NCI-H187 treated with DMSO at 0.1 percent for 48 hours (cell line): ENCODE measurements around the gene BNC2.
"Not testable (repeated sequence)": the region's sequence is repeated elsewhere in the genome, so short reads cannot be mapped to it uniquely, and the experiment has no call there.

Experiments used
- DNase-seq: peaks from one replicate; lab custom pipeline; 2025; lab: John Stamatoyannopoulos, UW

The BNC2 gene, protein sequence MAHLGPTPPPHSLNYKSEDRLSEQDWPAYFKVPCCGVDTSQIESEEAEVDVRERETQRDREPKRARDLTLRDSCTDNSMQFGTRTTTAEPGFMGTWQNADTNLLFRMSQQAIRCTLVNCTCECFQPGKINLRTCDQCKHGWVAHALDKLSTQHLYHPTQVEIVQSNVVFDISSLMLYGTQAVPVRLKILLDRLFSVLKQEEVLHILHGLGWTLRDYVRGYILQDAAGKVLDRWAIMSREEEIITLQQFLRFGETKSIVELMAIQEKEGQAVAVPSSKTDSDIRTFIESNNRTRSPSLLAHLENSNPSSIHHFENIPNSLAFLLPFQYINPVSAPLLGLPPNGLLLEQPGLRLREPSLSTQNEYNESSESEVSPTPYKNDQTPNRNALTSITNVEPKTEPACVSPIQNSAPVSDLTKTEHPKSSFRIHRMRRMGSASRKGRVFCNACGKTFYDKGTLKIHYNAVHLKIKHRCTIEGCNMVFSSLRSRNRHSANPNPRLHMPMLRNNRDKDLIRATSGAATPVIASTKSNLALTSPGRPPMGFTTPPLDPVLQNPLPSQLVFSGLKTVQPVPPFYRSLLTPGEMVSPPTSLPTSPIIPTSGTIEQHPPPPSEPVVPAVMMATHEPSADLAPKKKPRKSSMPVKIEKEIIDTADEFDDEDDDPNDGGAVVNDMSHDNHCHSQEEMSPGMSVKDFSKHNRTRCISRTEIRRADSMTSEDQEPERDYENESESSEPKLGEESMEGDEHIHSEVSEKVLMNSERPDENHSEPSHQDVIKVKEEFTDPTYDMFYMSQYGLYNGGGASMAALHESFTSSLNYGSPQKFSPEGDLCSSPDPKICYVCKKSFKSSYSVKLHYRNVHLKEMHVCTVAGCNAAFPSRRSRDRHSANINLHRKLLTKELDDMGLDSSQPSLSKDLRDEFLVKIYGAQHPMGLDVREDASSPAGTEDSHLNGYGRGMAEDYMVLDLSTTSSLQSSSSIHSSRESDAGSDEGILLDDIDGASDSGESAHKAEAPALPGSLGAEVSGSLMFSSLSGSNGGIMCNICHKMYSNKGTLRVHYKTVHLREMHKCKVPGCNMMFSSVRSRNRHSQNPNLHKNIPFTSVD

GRCh38 chr9:16870596-16871335, at the start of gene BNC2:
Gene BNC2, minus strand, starts transcription at chr9:16870670. Its CDS starts 22 bp downstream, at chr9:16870648.
- no peak for DNase-seq

GRCh38 chr9:16918920-16919319, 48.5 kb upstream of the BNC2 start:
- no peak for DNase-seq

- DNase-seq: no peak
Measured at GRCh38 chr9:16915126-16915831, 44.8 kb upstream of the BNC2 start.

DNA sequence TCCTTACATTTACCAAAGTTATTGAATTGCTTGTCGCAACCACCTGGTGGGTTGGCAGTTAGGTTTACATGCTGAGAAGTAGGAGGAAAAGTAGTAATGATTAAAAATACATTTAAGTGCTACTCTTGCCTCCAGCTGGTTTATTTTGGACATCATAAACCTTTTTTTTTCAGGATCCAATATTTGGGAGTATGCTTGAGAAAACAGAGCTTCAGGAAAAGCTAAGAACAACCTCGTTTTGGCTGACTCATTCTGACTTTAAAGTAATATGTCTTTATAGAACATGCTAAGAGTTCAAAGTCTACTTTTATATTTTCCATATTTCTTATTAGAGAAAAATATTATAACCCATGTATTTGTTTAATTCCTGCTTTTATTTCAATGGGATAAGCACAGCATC, 41.7 kb upstream of the BNC2 start:
- DNase-seq: no peak

DNA sequence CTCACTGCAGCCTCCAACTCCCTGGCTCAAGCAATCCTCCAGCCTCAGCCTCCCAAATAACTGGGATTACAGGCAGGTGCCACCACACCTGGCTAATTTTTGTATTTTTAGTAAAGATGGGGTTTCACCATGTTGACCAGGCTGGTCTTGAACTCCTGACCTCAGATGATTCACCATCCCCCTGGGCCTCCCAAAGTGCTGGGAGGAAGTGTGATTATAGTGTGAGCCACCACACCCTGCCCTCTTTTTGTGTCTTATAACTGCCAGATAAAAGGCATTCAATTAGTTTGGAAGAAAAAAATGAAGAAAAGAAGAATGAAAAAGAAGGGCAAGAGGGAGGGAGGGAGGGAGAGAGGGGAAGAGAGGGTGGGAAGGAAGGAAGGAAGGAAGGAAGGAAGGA, 37.7 kb upstream of the BNC2 start:
- DNase-seq: not testable (repeated sequence)

DNA sequence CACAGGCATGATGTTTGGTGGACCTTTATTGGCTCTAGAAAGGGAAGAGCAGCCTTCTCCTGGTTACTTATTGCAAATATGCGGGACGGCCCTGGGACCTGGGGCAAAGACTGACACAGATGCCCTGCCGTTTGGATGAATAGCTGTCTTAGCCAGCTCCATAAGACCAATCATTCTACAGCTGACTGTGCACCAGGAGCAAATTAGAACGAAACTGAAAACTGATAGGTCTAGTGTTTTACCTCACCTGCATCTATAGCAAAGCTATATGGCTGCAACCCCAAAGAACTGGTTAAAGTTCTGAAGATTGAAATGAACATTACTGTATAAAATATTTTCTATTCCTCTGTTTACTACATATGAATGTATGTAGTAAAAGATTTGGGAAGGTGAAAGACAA, 34.2 kb upstream of the BNC2 start:
- no peak for DNase-seq

DNA sequence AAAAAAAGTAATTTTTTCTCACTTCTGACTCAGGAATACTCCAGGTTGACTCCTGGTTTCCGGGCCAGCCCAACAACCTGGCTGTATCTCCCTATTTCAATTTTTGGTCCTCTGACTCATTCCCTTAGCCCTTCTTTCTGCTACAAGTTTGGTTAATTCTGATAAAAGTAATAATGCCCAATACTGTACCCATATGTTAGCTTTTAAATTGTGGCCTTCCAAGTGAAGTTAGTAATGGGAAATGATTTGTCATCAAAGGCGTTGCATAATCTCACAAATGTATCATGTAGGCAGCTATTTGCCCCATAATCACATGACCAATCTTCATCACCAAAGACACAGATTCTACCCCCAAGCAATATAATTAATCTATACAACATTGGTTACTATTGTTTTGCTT, 31.1 kb upstream of the BNC2 start:
- no peak for DNase-seq

DNA sequence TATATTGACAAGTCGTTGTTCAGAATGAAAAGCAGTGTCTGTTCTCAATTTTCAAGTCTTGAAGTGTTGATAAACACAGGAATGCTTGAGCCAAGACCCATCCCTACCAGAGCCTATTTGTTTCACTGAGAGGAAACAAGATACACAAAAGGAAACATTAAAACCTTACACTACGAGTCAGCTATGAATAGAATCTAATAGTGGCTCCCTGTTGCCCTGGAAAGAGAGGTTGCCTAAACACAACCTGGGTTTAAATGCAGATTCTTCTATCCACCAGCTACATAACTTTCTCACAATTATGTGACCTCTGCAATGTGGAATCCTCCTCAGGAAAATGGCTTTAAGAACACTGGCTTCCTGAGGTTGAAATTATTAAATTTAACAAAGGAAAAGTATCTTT, 29.1 kb upstream of the BNC2 start:
- no peak for DNase-seq

GRCh38 chr9:16898464-16898863, 28.0 kb upstream of the BNC2 start:
- no peak for DNase-seq

- no peak for DNase-seq
Measured at GRCh38 chr9:16888594-16888993, 18.1 kb upstream of the BNC2 start.

DNA sequence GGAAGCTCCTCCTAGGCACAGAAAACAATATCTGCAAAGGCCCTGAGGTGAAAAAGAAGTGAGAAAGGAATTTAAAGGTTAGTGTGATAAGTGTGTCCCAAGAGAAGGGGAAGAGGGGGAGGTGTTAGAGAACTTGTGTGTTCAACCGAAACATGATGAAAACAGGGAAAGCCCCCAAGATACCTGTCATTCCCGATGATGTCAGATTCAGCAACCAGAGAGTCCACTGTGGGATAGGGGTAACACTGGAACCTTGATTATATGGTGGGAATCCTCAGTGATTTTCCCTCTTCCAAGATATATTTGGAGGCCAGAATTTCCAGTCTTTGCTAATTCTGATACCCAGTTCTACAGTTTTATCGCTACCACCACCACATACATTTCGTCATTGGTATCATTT, 15.5 kb upstream of the BNC2 start:
- DNase-seq: no peak

DNA sequence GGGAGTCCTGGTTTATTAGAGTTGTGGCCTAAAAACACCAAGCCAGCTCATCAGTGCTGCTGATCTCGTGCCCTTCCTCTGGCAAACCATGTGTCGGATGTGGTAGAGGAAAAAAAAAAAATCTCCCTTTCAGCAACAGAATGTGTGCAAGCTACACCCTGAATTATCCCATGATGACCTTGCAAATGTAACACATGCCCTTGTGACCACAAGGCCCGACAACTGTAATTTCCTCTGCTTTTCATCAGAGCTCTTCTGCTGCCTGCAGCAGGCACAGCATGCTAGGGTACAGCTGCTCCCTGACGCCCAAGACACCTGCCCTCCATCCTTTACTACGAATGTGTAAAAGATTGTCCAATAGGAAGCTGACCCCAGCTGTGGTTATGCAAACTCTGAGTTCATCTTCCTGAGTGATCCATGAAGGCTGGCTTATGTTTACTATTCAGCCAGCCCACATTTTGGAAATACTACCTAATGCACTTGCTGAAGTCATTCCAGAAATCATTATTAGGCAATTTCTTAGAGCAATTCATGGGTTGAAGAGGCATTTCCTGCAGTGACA, 14.6 kb upstream of the BNC2 start:
- DNase-seq: no peak

GRCh38 chr9:16884373-16884772, 13.9 kb upstream of the BNC2 start:
- no peak for DNase-seq

DNA sequence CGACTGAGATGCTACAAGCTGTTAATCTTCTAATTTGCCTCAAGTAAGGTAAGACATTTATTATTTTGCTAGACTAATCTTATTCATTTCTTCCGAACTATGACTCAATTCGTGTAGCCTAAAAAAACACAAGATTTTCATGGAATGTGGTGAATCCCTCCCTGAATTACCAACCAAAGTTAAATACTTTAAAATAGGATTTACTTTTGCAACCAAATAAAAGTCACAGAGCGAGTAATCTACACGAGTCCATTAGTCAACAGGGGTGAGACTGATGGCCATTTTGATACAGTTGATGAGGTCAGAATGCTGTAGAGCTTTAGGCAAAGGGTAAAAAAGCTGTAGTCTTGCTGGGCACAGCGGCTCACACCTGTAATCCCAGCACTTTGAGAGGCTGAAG, 13.1 kb upstream of the BNC2 start:
- no peak for DNase-seq

DNA sequence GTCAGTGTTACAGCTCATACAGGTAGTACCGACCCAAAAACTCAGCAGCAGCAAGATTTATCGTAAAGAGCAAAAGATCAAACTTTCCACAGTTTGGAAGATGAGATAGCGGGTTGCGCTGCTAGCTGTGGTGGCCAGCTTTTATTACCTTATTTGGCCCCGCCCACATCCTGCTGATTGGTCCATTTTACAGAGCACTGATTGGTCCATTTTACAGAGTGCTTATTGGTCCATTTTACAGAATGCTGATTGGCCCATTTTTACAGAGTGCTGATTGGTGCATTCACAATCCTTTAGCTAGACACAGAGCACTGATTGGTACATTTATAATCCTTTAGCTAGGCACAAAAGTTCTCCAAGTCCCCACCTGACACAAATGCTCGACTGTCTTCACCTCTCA, 12.0 kb upstream of the BNC2 start:
- not testable (repeated sequence) for DNase-seq

GRCh38 chr9:16879416-16879815, 8.9 kb upstream of the BNC2 start:
- no peak for DNase-seq

DNA sequence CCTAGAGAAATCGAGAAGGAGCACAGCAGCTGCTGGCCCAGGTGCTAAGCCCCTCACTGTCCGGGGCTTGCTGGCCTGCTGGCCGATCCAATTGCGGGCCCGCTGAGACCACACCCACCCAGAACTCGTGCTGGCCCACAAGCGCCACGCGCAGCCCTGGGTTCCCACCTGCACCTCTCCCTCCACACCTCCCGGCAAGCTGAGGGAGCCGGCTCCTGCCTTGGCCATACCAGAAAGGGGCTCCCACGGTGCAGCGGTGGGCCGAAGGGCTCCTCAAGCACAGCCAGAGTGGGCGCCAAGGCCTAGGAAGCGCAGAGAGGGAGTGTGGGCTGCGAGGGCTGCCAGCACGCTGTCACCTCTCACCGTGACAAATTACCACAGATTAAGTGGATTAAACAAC, 6.8 kb upstream of the BNC2 start:
- no peak for DNase-seq

- no peak for DNase-seq
Measured at GRCh38 chr9:16873126-16873802, 2.8 kb upstream of the BNC2 start.

- no peak for DNase-seq
Measured at GRCh38 chr9:16871336-16872151, 1.1 kb upstream of the BNC2 start.
